GM18868 (cell line): ENCODE data around the gene IFT122.
"Not testable (repeated sequence)": the region's sequence is repeated elsewhere in the genome, so short reads cannot be mapped to it uniquely, and the experiment has no call there.

Experiments used
- ATAC-seq: cut with Tn5 transposase; IDR thresholded peaks from one replicate; pipeline ENCODE4 v1.9.1; 2021; ENCODE audit warnings: mild to moderate bottlenecking, moderate library complexity; ENCODE audit not compliant: unreplicated experiment

IFT122 gene, protein sequence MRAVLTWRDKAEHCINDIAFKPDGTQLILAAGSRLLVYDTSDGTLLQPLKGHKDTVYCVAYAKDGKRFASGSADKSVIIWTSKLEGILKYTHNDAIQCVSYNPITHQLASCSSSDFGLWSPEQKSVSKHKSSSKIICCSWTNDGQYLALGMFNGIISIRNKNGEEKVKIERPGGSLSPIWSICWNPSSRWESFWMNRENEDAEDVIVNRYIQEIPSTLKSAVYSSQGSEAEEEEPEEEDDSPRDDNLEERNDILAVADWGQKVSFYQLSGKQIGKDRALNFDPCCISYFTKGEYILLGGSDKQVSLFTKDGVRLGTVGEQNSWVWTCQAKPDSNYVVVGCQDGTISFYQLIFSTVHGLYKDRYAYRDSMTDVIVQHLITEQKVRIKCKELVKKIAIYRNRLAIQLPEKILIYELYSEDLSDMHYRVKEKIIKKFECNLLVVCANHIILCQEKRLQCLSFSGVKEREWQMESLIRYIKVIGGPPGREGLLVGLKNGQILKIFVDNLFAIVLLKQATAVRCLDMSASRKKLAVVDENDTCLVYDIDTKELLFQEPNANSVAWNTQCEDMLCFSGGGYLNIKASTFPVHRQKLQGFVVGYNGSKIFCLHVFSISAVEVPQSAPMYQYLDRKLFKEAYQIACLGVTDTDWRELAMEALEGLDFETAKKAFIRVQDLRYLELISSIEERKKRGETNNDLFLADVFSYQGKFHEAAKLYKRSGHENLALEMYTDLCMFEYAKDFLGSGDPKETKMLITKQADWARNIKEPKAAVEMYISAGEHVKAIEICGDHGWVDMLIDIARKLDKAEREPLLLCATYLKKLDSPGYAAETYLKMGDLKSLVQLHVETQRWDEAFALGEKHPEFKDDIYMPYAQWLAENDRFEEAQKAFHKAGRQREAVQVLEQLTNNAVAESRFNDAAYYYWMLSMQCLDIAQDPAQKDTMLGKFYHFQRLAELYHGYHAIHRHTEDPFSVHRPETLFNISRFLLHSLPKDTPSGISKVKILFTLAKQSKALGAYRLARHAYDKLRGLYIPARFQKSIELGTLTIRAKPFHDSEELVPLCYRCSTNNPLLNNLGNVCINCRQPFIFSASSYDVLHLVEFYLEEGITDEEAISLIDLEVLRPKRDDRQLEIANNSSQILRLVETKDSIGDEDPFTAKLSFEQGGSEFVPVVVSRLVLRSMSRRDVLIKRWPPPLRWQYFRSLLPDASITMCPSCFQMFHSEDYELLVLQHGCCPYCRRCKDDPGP

DNA sequence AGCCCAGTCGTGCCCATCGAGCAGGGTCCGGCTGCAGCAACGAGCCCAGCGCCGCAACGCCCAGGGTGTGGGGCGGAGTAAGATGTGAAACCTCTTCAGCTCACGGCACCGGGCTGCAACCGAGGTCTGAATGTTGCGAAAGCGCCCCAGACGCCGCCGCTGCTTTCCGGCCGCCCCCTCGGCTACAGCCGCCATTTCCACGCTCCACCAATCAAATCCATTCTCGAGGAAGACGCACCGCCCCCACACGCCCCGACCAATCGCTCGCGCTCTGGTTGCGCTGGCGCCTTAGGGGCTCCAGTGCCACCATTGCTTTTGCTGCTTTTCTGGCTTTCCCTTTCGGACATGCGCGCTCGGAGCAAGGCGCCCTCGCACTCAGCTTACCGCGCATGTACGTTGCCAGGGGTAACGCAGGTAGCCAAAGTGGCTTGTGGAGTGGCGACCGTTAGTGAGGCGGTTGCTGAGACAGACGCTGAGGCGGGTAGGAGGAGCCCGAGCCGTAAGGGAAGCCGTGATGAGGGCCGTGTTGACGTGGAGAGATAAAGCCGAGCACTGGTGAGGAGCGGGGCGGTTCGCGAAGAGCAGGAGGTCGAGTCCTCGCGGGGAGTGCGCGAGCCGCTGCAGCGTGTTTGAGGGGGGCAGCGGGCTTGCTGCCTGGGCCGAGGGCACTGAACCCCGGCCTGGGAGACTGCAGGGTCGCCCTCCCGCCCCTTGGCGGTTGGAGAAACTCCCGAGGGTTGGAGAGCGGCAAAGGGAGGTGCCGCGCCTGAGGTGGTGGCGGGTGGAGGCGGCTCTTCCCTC lies at the start of gene IFT122, which contains the start of gene MBD4:
IFT122 (plus strand) TSS at position 408 of the 801 bp plus-strand sequence; CDS start at position 515, 107 bp downstream.
MBD4 (minus strand) TSS at position 132 of the 801 bp plus-strand sequence; CDS start at position 17, 115 bp downstream.
- ATAC-seq: peak; percentile 90

- not testable (repeated sequence) for ATAC-seq
These were observed 48.4 kb upstream of the IFT122 start for GRCh38 chr3:129391583-129391982.

DNA sequence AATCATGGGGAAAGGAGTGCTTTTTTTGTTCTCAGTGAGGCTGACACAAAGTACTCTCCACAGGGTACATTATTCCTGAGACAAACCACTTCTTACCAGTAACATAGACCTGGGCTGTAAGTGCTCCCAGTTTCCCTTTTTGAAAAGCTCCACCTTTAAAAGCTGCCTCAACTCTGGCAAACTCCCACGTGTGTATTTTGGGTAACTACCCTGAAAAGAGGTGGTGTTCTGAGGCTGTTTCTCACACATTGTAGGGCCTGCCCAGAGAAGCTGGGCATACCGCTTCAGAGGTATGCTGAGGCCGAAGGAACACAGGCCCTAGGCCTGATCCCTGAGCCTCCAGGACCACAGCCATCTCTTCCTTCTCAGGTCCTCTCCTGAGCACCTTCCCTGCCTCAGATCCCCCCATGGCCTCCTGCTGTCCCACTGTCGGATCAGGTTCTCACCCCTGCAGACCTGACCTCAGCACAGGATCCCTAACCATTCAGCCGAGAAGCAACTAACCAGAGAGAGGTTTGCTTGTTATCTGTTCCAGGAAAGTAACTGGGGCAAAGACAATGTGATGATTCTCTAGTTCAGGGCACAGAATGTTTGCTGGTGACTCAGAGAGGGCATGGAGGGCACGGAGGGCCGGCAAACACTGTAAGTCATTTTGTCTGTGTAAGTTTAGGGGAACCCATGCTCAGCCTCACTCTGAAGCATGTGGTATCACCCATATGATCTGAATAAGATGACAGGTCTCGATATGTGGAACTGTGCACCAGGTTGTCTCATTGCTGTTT lies 47.7 kb upstream of the IFT122 start:
- ATAC-seq: not testable (repeated sequence)

DNA sequence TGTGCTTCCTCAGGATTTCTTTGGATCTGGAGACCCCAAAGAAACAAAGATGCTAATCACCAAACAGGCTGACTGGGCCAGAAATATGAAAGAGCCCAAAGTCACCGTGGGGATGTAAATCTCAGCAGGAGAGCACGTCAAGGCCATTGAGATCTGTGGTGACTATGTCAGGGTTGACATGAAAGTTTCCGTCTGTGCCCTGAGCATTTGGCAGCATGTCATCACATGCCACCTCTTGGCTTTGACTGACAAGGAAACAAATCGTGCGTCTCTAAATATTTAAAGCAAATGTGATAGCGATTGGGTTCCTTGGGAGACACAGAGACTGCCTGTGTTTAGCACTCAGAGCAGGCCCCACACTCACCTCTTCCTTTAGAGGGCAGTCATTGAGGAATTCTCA lies 46.8 kb upstream of the IFT122 start:
- no peak for ATAC-seq

- not testable (repeated sequence) for ATAC-seq
These were observed 46.1 kb upstream of the IFT122 start for GRCh38 chr3:129393760-129394564.

GRCh38 chr3:129398803-129399144 lies 41.2 kb upstream of the IFT122 start:
- no peak for ATAC-seq

GRCh38 chr3:129399145-129399894 lies 40.7 kb upstream of the IFT122 start:
- peak; percentile 83 for ATAC-seq

DNA sequence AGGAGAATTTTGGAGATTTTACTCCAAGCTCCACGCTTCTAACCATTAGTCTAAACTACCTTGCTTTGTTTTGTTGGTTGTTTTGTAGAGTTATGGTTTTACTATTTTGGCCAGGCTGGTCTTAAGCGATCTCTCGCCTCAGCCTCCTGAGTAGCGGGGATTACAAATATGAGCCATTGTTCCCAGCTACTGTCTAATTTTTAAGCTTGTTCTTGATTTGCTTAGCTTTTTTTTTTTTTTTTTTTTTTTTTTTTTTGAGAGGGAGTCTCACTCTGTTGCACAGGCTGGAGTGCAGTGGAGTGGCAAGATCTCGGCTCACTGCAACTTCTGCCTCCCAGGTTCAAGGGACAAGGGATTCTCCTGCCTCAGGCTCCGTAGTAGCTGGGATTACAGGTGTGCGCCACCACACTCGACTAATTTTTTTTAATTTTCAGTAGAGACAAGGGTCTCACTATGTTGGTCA lies 40.1 kb upstream of the IFT122 start:
- no peak for ATAC-seq

- ATAC-seq: no peak
These were observed 37.8 kb upstream of the IFT122 start for GRCh38 chr3:129402210-129402609.

DNA sequence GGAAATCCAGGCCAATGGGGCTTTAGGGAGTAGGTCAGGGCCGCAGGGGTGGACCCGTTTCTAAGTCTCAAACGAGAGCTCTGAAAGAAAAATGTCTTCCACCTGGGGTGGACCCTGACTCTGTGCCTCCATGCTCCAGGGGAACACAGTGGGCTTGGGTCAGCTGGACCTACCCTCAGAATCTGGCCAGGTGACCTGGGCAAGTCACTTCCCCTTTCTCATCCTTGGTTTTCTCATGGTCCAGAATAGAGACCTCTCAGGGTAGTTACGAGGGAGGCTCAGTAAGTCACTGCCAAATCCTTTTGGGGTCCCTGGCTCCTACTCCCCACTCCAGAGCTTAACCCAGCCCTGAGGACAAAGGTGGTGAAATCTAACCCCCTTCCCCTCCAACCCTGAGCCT lies 37.4 kb upstream of the IFT122 start:
- no peak for ATAC-seq

DNA sequence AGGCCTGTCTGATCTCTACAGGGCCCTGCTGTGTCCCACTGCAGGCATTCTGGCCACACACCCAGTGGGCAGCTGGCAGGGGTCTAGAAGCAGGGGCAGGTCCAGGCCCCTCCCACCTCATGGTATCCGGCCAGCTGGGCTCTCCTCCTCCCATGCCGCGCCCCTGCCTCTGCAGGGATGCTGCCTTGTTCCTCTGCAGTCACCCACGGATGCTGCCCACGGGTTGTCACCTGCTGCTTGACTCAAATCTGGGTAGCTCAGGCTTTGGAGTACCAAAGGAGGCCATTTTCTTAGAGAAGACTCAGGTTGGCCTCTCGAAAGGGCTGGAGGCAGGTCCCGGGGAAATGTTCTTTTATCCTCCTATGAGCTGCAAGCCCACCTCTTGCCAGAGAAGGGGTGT lies 36.6 kb upstream of the IFT122 start:
- ATAC-seq: no peak

DNA sequence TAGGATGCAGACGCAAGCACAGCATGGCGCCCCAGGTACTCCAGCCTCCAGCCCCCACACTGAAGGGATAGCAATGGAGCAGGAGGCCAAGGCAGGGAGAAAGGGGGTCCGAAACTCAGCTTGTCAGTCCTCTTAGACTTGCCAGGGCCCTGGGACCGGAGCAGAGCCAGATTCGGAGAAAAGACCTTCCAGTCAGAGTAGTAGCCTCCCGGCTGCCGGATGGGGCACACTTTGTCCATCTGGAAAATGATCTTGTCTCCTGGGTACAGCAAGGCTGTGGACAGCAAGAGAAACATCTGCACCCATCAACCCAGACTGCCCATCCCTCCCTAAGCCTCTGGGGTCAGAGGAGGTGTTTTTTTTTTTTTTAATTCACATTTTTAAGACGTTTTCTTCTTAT lies 35.9 kb upstream of the IFT122 start:
- no peak for ATAC-seq

DNA sequence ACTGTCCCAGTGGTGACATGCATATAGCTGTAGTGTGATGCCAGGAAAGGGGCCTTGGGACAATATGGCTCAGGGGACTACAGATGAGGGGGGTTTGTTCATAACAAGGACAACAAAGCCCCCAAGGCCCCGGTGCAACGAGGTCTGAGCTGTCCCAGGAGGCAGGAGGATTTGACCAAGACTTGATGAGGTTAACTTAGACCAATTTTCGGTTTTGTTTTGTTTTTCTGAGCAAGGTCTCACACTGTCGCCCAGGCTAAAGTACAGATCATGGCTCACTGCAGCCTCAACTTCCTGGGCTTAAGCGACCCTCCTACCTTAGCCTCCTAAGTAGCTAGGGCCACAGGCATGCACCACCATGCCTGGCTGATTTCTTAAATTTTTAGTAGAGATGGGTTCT lies 35.4 kb upstream of the IFT122 start:
- no peak for ATAC-seq

DNA sequence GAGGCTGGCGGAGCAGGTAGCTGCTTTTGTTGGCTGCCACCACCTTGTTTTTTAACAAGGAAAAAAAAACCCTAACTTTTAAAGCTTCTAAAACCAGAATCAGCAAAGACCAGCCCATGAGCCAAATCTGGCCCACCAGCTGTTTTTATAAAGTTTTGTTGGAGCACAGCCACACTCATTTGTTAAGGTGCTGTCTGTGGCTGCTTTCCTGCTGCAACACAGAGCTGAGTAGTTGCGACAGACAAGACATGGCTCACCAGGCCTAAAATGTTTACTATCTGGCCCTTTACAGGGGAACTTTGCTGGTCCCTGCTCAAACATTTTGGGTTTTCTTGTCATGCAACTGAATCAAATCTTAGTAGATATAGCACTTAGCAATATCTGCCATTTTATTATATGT lies 30.5 kb upstream of the IFT122 start:
- ATAC-seq: no peak

DNA sequence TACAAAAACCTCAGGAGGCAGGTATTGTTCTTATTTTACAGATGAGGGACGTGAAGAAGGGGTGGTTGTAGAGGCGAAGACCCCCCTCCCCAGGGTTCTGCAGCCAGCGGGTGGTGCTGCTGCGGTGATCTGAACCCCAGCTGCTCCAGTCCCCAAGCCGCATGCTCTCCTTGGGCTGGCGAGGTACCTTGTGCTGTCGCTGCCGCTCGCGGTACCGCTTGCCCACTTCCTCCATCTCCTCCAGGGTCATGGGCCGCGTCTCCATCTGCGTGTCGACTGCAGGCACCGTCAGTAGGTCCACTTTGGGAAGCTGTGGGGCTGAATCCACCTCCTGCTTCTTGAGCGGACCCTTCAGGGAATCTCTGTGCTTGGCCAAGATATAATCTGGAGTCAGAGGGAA lies 29.1 kb upstream of the IFT122 start:
- no peak for ATAC-seq

- no peak for ATAC-seq
These were observed 27.4 kb upstream of the IFT122 start for GRCh38 chr3:129412542-129413198.

DNA sequence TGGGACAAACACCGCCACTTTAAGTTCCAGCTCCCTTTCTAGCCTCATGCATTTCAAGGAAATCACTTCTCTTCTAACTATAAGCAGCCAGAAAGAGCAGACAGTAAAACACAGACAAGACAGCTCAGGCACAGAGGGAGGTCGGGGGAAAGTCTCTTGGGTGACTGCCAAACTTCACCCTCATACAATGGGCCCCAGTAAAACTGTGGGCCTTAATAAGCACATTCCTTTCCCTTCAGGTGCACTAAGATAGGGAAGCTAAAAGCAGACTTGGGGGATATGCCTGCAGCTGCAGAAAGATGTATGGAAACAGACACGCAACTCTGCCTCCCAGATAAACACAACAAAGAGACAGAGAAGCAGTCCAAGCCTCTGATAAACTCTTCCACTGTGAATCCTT lies 26.8 kb upstream of the IFT122 start:
- not testable (repeated sequence) for ATAC-seq
